CD4-positive, alpha-beta T cell treated with Interleukin-15 for 4 hours (primary cell): Measurements from ENCODE around the gene COQ2.
"Not testable (repeated sequence)": the region's sequence is repeated elsewhere in the genome, so short reads cannot be mapped to it uniquely, and the experiment has no call there.

Experiments used
- DNase-seq: peaks from one replicate; pipeline ENCODE4 v3.0.0-alpha.2; 2020; ENCODE audit warnings: low spot score

The COQ2 gene

GRCh38 chr4:83283181-83283580 lies 1.4 kb downstream of the COQ2 start:
- no peak for DNase-seq

- peak; percentile 77 for DNase-seq
These were observed 2.5 kb downstream of the COQ2 start for GRCh38 chr4:83282049-83282535.

GRCh38 chr4:83281307-83281706 lies 3.3 kb downstream of the COQ2 start:
- DNase-seq: no peak

GRCh38 chr4:83276299-83277040 lies 8.1 kb downstream of the COQ2 start:
- peak; percentile 16 for DNase-seq

- not testable (repeated sequence) for DNase-seq
These were observed 10.7 kb downstream of the COQ2 start for GRCh38 chr4:83273926-83274325.

GRCh38 chr4:83272900-83273299 lies 11.7 kb downstream of the COQ2 start:
- DNase-seq: no peak

GRCh38 chr4:83269256-83269655 lies 15.3 kb downstream of the COQ2 start:
- DNase-seq: no peak

GRCh38 chr4:83268491-83268890 lies 16.1 kb downstream of the COQ2 start:
- DNase-seq: no peak

GRCh38 chr4:83267830-83268475 lies 16.6 kb downstream of the COQ2 start:
- DNase-seq: no peak

- no peak for DNase-seq
These were observed 17.3 kb downstream of the COQ2 start for GRCh38 chr4:83267121-83267829.

GRCh38 chr4:83266689-83267088 lies 17.9 kb downstream of the COQ2 start:
- DNase-seq: peak; percentile 17

- no peak for DNase-seq
These were observed 21.5 kb downstream of the COQ2 start for GRCh38 chr4:83263106-83263505.

GRCh38 chr4:83262682-83263081 lies 21.9 kb downstream of the COQ2 start:
- no peak for DNase-seq

- no peak for DNase-seq
These were observed 23.3 kb downstream of the COQ2 start for GRCh38 chr4:83261307-83261706.

- no peak for DNase-seq
These were observed 25.0 kb downstream of the COQ2 start for GRCh38 chr4:83259586-83259985.

- no peak for DNase-seq
These were observed 26.1 kb downstream of the COQ2 start for GRCh38 chr4:83258461-83258860.

- no peak for DNase-seq
These were observed 26.8 kb downstream of the COQ2 start for GRCh38 chr4:83257811-83258210.

GRCh38 chr4:83255584-83255983 lies 29.0 kb downstream of the COQ2 start:
- DNase-seq: no peak

GRCh38 chr4:83252782-83253405 lies 31.7 kb downstream of the COQ2 start:
- peak; percentile 85 for DNase-seq

- no peak for DNase-seq
These were observed 33.2 kb downstream of the COQ2 start for GRCh38 chr4:83251447-83251830.

- DNase-seq: no peak
These were observed 33.7 kb downstream of the COQ2 start for GRCh38 chr4:83250687-83251446.

- no peak for DNase-seq
These were observed 36.1 kb downstream of the COQ2 start for GRCh38 chr4:83248486-83248885.
